NCI-H1417 treated with DMSO at 0.1 percent for 48 hours (cell line): ENCODE measurements around the gene ANO10.
"Not testable (repeated sequence)": the region's sequence is repeated elsewhere in the genome, so short reads cannot be mapped to it uniquely, and the experiment has no call there.

Experiments
- DNase-seq: peaks from one replicate; lab custom pipeline; 2025; lab: John Stamatoyannopoulos, UW

The ANO10 gene

GRCh38 chr3:43521941-43522340 is 99.9 kb downstream of the ANO10 start:
- no peak for DNase-seq

GRCh38 chr3:43518515-43518914 is 103.3 kb downstream of the ANO10 start:
- DNase-seq, result not testable (repeated sequence)

GRCh38 chr3:43515970-43516635 is 105.7 kb downstream of the ANO10 start:
- no peak for DNase-seq

- DNase-seq, result no peak
Measured at GRCh38 chr3:43515208-43515917, 106.4 kb downstream of the ANO10 start.

GRCh38 chr3:43512754-43513404 is 108.9 kb downstream of the ANO10 start:
- DNase-seq, result no peak

GRCh38 chr3:43506644-43507043 is 115.2 kb downstream of the ANO10 start:
- no peak for DNase-seq

GRCh38 chr3:43505351-43505750 is 116.5 kb downstream of the ANO10 start:
- DNase-seq, result no peak

- no peak for DNase-seq
Measured at GRCh38 chr3:43503067-43503728, 118.6 kb downstream of the ANO10 start.

GRCh38 chr3:43499256-43499655 is 122.6 kb downstream of the ANO10 start:
- no peak for DNase-seq

- DNase-seq, result no peak
Measured at GRCh38 chr3:43497905-43498365, 123.9 kb downstream of the ANO10 start.

- DNase-seq, result no peak
Measured at GRCh38 chr3:43497422-43497821, 124.4 kb downstream of the ANO10 start.

- no peak for DNase-seq
Measured at GRCh38 chr3:43496740-43497375, 125.0 kb downstream of the ANO10 start.

- DNase-seq, result not testable (repeated sequence)
Measured at GRCh38 chr3:43492932-43493331, 128.9 kb downstream of the ANO10 start.

GRCh38 chr3:43491807-43492206 is 130.0 kb downstream of the ANO10 start:
- DNase-seq, result not testable (repeated sequence)

GRCh38 chr3:43490640-43491185 is 131.1 kb downstream of the ANO10 start:
- no peak for DNase-seq

- DNase-seq, result no peak
Measured at GRCh38 chr3:43489930-43490329, 131.9 kb downstream of the ANO10 start.

- DNase-seq, result no peak
Measured at GRCh38 chr3:43485931-43486330, 135.9 kb downstream of the ANO10 start.

- DNase-seq, result no peak
Measured at GRCh38 chr3:43484926-43485488, 136.8 kb downstream of the ANO10 start.

GRCh38 chr3:43481375-43481774 is 140.4 kb downstream of the ANO10 start:
- no peak for DNase-seq

GRCh38 chr3:43478839-43479238 is 143.0 kb downstream of the ANO10 start:
- DNase-seq, result not testable (repeated sequence)

- no peak for DNase-seq
Measured at GRCh38 chr3:43478118-43478785, 143.6 kb downstream of the ANO10 start.
